ENCODE data around the gene TNFRSF8.

The TNFRSF8 gene

GRCh38 chr1:12071892-12072291 is 8.8 kb downstream of the TNFRSF8 start:
- H3K4me3 ChIP-seq (ENCODE audit: low read depth in 1 of 2, low read length in 1 of 2) = no peak overlapping the region
- H3K27me3 ChIP-seq = peaks cover 26% of the 10 kb centered on the region
- no peaks in the 10 kb centered on the region for H3K9me3 ChIP-seq
- TF ChIP-seq, protein P1, sequence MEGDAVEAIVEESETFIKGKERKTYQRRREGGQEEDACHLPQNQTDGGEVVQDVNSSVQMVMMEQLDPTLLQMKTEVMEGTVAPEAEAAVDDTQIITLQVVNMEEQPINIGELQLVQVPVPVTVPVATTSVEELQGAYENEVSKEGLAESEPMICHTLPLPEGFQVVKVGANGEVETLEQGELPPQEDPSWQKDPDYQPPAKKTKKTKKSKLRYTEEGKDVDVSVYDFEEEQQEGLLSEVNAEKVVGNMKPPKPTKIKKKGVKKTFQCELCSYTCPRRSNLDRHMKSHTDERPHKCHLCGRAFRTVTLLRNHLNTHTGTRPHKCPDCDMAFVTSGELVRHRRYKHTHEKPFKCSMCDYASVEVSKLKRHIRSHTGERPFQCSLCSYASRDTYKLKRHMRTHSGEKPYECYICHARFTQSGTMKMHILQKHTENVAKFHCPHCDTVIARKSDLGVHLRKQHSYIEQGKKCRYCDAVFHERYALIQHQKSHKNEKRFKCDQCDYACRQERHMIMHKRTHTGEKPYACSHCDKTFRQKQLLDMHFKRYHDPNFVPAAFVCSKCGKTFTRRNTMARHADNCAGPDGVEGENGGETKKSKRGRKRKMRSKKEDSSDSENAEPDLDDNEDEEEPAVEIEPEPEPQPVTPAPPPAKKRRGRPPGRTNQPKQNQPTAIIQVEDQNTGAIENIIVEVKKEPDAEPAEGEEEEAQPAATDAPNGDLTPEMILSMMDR (IDR thresholded peaks at IDR 0.05) = no peak
- H3K36me3 ChIP-seq = no peaks in the 10 kb centered on the region
- no peak overlapping the region for H3K27ac ChIP-seq
- no peaks in the 10 kb centered on the region for H3K4me1 ChIP-seq (ENCODE audit: control insufficient read depth in 1 of 2, insufficient read depth in 1 of 2, low read depth in 1 of 2, low read length in 1 of 2)

GRCh38 chr1:12072741-12073140 is 9.6 kb downstream of the TNFRSF8 start:
- TF ChIP-seq, protein P1 (IDR thresholded peaks at IDR 0.05) = no peak
- Histone ChIP-seq H3K9me3 (no peaks in the 10 kb centered on the region), H3K4me3 (ENCODE audit: low read depth in 1 of 2, low read length in 1 of 2) (no peak overlapping the region), H3K27me3 (peaks cover 17% of the 10 kb centered on the region), H3K36me3 (no peaks in the 10 kb centered on the region), H3K27ac (no peak overlapping the region), H3K4me1 (ENCODE audit: control insufficient read depth in 1 of 2, insufficient read depth in 1 of 2, low read depth in 1 of 2, low read length in 1 of 2) (no peaks in the 10 kb centered on the region)

DNA sequence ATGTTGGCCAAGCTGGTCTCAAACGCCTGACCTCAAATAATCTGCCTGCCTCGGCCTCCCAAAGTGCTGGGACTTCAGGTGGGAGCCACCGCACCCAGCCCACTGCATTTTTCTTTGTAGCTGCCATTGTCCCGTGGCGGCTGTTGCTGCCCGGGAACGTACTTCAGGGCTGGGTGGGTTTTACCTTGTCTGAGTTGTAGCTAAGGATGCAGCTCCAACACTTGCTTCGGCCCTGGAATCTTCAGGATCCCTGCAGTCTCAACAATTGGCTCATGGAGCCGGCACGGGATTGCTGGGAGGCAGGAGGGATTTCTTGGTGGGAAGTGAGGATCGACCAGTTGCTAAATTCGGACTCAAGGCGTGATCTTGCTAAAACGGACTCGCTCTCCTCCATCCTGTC is 10.7 kb downstream of the TNFRSF8 start:
- Histone ChIP-seq H3K4me3 (ENCODE audit: low read depth in 1 of 2, low read length in 1 of 2) (no peak overlapping the region), H3K36me3 (no peaks in the 10 kb centered on the region), H3K4me1 (ENCODE audit: control insufficient read depth in 1 of 2, insufficient read depth in 1 of 2, low read depth in 1 of 2, low read length in 1 of 2) (no peaks in the 10 kb centered on the region), H3K27ac (no peak overlapping the region), H3K27me3 (peaks cover 10% of the 10 kb centered on the region), H3K9me3 (no peaks in the 10 kb centered on the region)
- TF ChIP-seq, protein P1 (IDR thresholded peaks at IDR 0.05) = no peak

DNA sequence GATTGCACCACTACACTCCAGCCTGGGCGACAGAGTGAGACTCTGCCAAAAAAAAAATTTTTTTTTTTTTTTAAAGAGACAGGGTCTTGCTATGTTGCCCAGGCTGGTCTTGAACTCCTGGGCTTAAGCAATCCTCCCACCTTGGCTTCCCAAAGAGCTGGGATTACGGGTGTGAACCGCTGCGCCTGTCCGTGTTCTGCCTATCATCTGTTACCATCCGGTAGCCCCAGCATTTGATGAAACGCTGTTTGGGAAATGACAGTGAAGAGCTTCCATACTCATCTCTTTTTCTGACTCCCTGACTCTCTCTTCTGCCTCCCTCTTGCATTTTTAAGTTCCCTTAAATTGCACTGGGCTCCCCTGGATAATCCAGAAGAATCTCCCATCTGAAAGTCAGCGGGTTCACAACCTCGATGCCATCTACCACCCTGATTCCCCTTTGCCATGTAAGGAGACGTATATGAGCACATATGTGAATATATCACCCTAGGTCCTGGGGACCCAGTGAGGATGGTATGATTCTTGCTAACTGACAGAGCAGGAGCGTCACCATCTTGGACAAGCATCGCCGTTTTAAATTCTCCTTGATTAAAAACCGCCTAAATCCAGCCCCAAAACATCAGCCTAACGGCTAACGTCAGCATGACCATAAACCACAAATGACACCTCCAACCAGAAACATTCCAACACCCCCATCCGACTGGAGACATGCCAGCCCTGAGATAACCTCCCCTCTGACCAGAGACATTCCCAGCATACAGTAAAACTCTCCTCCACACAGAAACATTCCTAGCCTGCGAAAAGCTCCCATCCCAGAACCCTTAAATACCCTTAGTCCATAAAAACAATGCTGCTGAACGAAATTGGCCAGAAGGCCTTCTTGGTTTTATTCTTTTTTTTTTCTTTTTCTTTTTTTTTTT is 12.4 kb downstream of the TNFRSF8 start:
- H3K4me3 ChIP-seq (ENCODE audit: low read depth in 1 of 2, low read length in 1 of 2) = no peak overlapping the region
- H3K27me3 ChIP-seq = peaks cover under 1% of the 10 kb centered on the region
- H3K27ac ChIP-seq = no peak overlapping the region
- no peaks in the 10 kb centered on the region for H3K4me1 ChIP-seq (ENCODE audit: control insufficient read depth in 1 of 2, insufficient read depth in 1 of 2, low read depth in 1 of 2, low read length in 1 of 2)
- no peaks in the 10 kb centered on the region for H3K36me3 ChIP-seq
- H3K9me3 ChIP-seq = no peaks in the 10 kb centered on the region
- TF ChIP-seq, protein P1 (IDR thresholded peaks at IDR 0.05) = no peak

DNA sequence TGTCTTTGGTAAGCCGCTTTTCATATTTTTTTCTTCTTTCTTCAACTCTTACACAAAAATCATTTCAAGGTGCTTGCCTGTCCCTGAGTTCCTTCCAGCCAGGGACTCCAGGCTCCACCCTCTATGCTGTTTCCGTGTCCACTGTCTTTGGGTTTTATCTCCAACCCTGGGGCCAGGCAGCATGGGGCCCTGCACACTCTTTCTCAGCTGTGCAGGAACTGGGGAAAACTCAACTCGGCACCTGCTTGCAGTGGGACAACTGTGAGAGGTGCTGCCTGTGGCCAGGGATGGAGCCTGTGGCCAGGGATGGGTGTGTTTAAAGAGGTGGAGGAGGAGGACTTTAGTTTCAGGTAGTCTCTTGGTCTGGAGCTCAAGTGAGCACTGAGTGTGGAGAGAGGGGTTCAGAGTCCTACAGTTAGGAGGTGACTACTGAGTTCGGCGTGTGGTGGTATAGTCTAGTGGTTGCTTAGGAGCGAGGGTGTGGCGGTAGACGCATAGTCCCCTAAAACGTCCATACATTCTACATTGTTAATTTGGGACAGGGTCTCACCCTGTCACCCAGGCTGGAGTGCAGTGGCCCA is 13.4 kb downstream of the TNFRSF8 start:
- no peaks in the 10 kb centered on the region for H3K9me3 ChIP-seq
- no peak overlapping the region for H3K27ac ChIP-seq
- H3K4me1 ChIP-seq (ENCODE audit: control insufficient read depth in 1 of 2, insufficient read depth in 1 of 2, low read depth in 1 of 2, low read length in 1 of 2) = no peaks in the 10 kb centered on the region
- no peaks in the 10 kb centered on the region for H3K27me3 ChIP-seq
- no peaks in the 10 kb centered on the region for H3K36me3 ChIP-seq
- no peak overlapping the region for H3K4me3 ChIP-seq (ENCODE audit: low read depth in 1 of 2, low read length in 1 of 2)
- TF ChIP-seq, protein P1 (IDR thresholded peaks at IDR 0.05) = no peak
